ENCODE measurements around the gene TICRR.

TICRR gene

GRCh38 chr15:89628806-89629715 lies 53.8 kb downstream of the TICRR start:
- no peak for DNase-seq

DNA sequence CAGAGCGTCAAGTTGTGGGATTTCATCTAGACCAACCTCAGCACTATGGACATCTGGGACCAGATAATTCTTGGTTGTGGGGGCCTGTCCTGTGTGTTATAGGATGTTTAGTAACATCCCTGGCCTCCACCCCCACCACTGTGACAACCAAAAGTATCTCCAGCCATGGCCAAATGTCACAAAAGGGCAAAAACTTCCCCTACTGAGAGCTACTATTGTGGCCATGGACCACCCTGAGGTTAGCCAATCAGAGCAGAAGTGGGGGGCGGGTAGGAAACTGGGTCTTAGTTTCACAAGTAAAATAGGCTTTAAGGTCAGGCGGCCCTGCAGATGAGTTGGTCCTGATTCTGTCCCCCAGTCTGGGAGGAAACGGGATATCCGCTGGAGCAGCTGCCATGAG lies 54.6 kb downstream of the TICRR start:
- DNase-seq: no peak

- DNase-seq: no peak
These were observed 55.0 kb downstream of the TICRR start for GRCh38 chr15:89630260-89630659.

GRCh38 chr15:89630974-89631901 lies 56.0 kb downstream of the TICRR start:
- DNase-seq: no peak

DNA sequence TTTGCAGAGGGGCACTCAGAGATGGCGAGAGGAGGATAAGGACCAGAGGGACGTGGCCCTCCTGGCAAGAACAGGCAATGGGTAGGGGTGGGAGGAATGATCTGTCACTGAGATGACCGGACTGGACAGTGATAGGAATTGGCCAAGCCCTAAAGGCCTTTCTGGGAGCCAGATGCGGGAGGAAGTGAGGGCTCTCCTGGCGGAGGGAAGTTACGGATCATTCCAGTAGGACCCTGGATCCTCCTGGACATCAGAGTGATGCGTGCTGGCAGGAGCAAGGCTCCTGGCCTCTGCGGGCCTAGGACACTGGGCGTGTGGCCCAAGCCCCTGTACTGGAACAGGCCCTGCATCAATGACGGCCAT lies 56.6 kb downstream of the TICRR start:
- no peak for DNase-seq

- no peak for DNase-seq
These were observed 57.5 kb downstream of the TICRR start for GRCh38 chr15:89632563-89633430.

DNA sequence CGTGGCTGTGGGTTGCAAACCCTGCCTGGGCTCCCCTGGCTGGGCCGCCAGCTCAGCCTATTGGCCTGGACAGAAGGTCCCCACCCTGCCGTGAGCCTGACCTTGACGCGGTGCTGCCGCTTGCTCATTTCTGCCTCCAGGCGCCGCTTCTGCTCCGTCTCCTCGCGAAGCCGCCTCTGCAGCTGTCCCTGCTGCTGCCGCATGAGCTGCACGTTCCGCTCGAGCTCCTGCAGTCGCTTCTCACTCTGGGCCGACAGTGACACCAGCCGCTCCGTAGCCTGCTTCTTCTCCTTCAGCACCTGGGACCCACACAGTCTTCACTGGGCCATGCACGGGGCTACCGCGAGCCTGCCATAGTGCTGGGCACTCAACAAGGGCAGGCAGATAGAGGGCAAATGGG lies 58.3 kb downstream of the TICRR start:
- DNase-seq: no peak

DNA sequence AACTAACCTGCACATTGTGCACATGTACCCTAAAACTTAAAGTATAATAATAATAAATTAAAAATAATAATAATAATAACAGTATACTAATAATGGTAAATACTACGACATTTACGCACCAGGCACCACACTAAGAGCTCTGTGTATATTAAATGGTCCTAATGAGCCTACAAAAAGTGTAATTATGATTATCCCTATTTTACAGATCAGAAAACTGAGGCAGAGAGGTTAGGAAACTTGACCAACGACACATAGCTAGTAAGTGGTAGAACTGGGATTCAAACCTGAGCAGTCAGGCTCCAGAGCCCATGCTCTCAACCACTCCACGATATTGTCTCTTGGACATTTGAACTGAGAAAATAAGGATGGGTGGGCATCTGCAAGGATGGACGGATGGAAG lies 65.0 kb downstream of the TICRR start:
- DNase-seq: no peak

DNA sequence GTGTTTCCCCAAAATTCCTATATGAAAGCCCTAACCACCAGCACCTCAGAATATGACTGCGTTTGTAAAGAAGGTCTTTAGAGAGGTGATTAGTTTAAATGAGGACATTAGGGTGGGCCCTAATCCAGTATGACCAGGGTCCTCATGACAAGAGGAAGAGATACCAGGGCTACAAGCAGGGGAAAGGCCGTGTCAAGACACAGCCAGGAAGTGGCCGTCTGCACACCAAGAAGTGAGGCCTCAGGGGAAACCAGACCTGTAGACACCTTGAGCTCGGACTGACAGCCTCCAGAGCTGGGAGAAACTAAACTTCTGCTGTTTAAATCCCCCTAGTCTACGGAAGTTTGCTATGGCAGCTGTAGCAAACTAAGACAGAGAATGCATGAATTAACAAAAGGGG lies 65.8 kb downstream of the TICRR start:
- DNase-seq: no peak

DNA sequence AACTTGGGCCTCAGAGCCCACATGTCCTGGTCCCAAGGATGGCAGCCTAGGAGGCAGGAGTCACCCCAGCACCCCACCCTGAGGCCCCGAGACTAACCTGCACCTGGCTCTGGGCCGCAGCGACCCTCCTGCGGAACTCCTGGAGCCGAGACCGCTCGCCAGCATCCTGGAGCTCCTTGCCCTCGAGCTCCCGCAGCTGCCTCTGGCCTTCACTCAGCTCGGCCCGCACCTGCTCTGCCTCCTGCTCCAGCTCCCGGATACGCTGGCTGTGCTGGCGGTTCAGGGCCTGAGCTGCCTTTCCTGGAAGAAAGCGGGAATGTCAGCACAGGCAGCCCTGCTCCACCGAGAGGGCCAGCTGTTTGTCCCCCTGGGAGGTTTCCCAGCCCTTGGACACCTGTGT lies 66.8 kb downstream of the TICRR start:
- DNase-seq: no peak

- no peak for DNase-seq
These were observed 70.4 kb downstream of the TICRR start for GRCh38 chr15:89645680-89646079.

DNA sequence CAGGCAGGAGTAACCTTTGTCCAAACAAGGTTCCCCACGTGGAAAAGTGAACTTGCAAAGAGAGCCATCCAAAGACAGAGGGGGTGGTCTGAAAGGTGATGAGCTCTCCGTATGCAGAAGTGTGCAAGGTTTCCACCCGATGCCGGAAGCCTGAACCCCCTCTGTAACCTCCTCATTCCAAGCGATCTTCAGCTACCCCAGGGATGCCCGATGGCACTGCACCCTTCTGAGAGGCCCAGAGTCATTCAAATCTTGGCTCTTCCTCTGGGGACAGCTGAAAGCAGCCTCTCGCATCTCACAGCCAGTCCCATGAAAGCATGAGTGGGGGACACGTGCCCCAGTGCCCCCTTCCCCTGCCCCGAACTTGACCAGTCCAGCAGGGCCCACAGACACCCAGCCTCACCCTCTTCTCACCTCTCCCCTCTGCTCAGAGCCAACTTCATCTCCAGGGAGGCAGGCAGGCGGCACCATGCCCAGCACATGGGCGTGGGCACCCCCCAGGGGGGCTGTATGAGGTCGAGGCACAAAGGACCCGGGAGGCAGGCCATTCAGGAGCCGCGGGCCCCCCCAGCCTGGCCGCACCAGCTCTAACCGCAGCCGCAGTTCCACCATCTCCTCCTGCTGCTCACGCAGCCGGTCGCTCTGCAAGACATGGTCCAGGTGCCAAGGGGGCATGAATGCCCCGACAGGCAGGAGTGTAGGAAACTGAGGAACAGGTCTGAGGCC lies 71.3 kb downstream of the TICRR start:
- no peak for DNase-seq

GRCh38 chr15:89647191-89647851 lies 72.1 kb downstream of the TICRR start:
- DNase-seq: peak; percentile 8 to 78

GRCh38 chr15:89648106-89649012 lies 73.1 kb downstream of the TICRR start:
- DNase-seq: no peak

DNA sequence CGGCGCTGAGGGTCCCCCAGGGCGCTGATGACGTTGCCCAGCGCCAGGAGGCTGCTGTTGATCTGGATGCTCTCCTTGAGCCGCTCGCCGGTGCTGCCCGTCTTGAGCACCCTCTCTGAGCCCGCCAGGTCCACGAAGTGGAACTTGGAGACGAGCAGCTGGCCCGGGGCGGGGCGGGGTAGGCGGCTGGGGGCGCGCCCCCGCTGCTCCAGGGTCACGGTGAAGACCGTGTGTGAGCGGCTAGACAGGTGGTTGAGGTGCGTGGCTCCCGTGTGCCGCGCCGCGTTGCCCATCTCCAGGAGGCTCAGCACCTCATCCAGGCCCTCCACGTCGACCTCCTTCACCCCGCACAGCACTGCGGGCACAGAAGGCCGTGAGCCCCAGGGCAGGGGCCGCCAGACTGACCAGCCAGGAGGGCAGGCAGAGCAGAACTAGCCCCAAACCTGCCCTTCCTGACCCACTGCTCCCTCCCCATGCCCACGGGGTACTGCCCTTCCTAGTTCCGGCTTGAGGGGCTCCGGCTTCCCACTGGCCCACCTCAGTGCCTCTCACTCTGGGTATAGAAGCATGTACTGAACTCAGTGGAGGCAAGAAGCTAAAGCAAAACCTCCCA lies 73.8 kb downstream of the TICRR start:
- no peak for DNase-seq

GRCh38 chr15:89649716-89650115 lies 74.4 kb downstream of the TICRR start:
- DNase-seq: no peak

- DNase-seq: no peak
These were observed 76.9 kb downstream of the TICRR start for GRCh38 chr15:89652131-89652530.

GRCh38 chr15:89652666-89653065 lies 77.4 kb downstream of the TICRR start:
- DNase-seq: no peak

- DNase-seq: no peak
These were observed 78.3 kb downstream of the TICRR start for GRCh38 chr15:89653578-89653977.

DNA sequence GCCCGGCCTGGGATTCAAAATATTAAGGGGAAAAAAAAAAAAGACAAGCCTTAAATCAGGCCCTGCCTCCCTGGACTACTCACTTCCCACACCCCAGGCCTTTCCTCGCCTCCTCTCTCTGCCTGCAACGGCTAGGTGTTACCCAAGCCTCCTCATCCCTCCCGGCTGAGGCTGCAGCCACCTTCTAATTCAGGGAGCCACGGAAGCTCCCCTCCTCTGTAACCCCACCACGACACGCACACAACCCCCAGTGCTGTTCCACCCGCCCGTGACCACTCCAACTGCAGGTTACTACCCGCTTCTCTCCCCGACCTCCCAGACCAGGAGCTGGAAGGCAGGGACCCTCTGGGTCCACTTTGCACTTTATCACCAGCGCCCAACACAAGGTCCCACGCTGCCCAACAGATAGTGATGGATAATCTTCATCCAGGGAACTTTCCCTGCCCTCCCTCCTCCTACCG lies 79.1 kb downstream of the TICRR start:
- no peak for DNase-seq
